GM23338 (cell line): Measurements from ENCODE around the gene TBCE. TPM values are rescaled to one million over a fixed set of nuclear protein-coding genes. Genes with fewer than 3 reads are reported as not detected.

Experiments used
- ATAC-seq: fragments of 200-7000 bp; cut with Tn5 transposase; 3 replicates; pipeline ENCODE4 v1.9.1; 2020
- DNase-seq: peaks from one replicate; pipeline ENCODE4 v3.0.0-alpha.2; 2015; ENCODE audit warnings: low spot score
- H2AFZ ChIP-seq: fragments of 200-600 bp; sonication (generic); 2 replicates; pipeline ENCODE4 v1.8.0; 2016; ENCODE audit warnings: antibody characterized with exemption, mild to moderate bottlenecking, moderate library complexity
- H3F3A ChIP-seq: fragments of 200-600 bp; sonication (generic); replicated peaks from 2 replicates; pipeline ENCODE4 v1.8.0; 2017; ENCODE audit warnings: antibody characterized with exemption, mixed run types, low read depth
- H3K27ac ChIP-seq: fragments of 200-600 bp; sonication (generic); 2 replicates; pipeline ENCODE4 v1.6.1; 2016; ENCODE audit warnings: low read depth
- H3K27me3 ChIP-seq: fragments of 200-600 bp; sonication (generic); 2 replicates; pipeline ENCODE4 v1.8.0; 2016; ENCODE audit warnings: mild to moderate bottlenecking, mixed run types, moderate library complexity; ENCODE audit not compliant: insufficient read depth
- H3K36me3 ChIP-seq: fragments of 200-600 bp; sonication (generic); 2 replicates; pipeline ENCODE4 v1.8.0; 2016; ENCODE audit warnings: mild to moderate bottlenecking; ENCODE audit not compliant: insufficient read depth
- H3K4me1 ChIP-seq: fragments of 200-600 bp; sonication (generic); 2 replicates; pipeline ENCODE4 v1.8.0; 2016; ENCODE audit warnings: mild to moderate bottlenecking, moderate library complexity; ENCODE audit not compliant: insufficient read depth
- H3K4me2 ChIP-seq: fragments of 200-600 bp; sonication (generic); 2 replicates; pipeline ENCODE4 v1.7.1; 2017; ENCODE audit warnings: mixed run types
- H3K4me3 ChIP-seq: fragments of 200-600 bp; sonication (generic); 2 replicates; pipeline ENCODE4 v1.6.1; 2016; ENCODE audit warnings: mixed run types
- H3K79me2 ChIP-seq: fragments of 200-600 bp; sonication (generic); replicated peaks from 2 replicates; pipeline ENCODE4 v1.8.0; 2017; ENCODE audit warnings: mild to moderate bottlenecking; ENCODE audit not compliant: insufficient read depth
- H3K9me2 ChIP-seq: fragments of 200-600 bp; sonication (generic); 2 replicates; pipeline ENCODE4 v1.8.0; 2017; ENCODE audit not compliant: insufficient read depth
- H4K20me1 ChIP-seq: fragments of 200-600 bp; sonication (generic); replicated peaks from 2 replicates; pipeline ENCODE4 v1.8.0; 2017; ENCODE audit warnings: mild to moderate bottlenecking; ENCODE audit not compliant: insufficient read depth
- H3K27ac Mint-ChIP-seq: 2 replicates; pipeline ENCODE4 v1.8.0; 2020; ENCODE audit warnings: inconsistent platforms, mild to moderate bottlenecking, moderate library complexity, mixed read lengths
- H3K27me3 Mint-ChIP-seq: 3 replicates; pipeline ENCODE4 v1.8.0; 2022; ENCODE audit warnings: low read depth, mild to moderate bottlenecking, moderate library complexity, mixed read lengths, inconsistent platforms; ENCODE audit not compliant: insufficient read depth, poor library complexity
- H3K36me3 Mint-ChIP-seq: 3 replicates; pipeline ENCODE4 v1.8.0; 2021; ENCODE audit warnings: low read depth, mild to moderate bottlenecking, inconsistent platforms, moderate library complexity, mixed read lengths
- H3K4me1 Mint-ChIP-seq: 3 replicates; pipeline ENCODE4 v1.8.0; 2020; ENCODE audit warnings: mild to moderate bottlenecking, inconsistent platforms, mixed read lengths
- H3K4me3 Mint-ChIP-seq: 3 replicates; pipeline ENCODE4 v1.8.0; 2021; ENCODE audit warnings: moderate library complexity, mild to moderate bottlenecking, inconsistent platforms, mixed read lengths
- H3K9me3 Mint-ChIP-seq: 3 replicates; pipeline ENCODE4 v1.8.0; 2020; ENCODE audit warnings: moderate library complexity, mild to moderate bottlenecking, inconsistent platforms, mixed read lengths
- CTCF ChIP-seq, 2 experiments: fragments of 200-600 bp in 1 of 2; sonication (generic) in 1 of 2; conservative IDR thresholded peaks; 2 replicates each; pipeline versions ENCODE4 v1.5.1 to v1.6.1; 2016 to 2017; ENCODE audit warnings: antibody characterized with exemption in 2 of 2, low read depth in 2 of 2, mild to moderate bottlenecking in 2 of 2, moderate library complexity in 1 of 2
- ETS1 ChIP-seq: IDR thresholded peaks from 2 replicates; pipeline ENCODE4 v1.6.1; 2016; ENCODE audit warnings: antibody characterized with exemption
- EZH2 ChIP-seq: fragments of 200-600 bp; sonication (generic); IDR thresholded peaks from one replicate; pipeline ENCODE4 v1.8.0; 2017; ENCODE audit warnings: antibody characterized with exemption, mild to moderate bottlenecking, low read depth; ENCODE audit not compliant: unreplicated experiment
- JUNB ChIP-seq: IDR thresholded peaks from one replicate; pipeline ENCODE4 v1.6.1; 2016; ENCODE audit warnings: antibody characterized with exemption; ENCODE audit not compliant: unreplicated experiment
- NANOG ChIP-seq: IDR thresholded peaks from 2 replicates; pipeline ENCODE4 v1.6.1; 2016; ENCODE audit warnings: antibody characterized with exemption, borderline replicate concordance
- POLR2AphosphoS5 ChIP-seq: IDR thresholded peaks from 2 replicates; pipeline ENCODE4 v1.6.1; 2016; ENCODE audit warnings: antibody characterized with exemption, low read depth
- STAT1 ChIP-seq: IDR thresholded peaks from one replicate; pipeline ENCODE4 v1.6.1; 2016; ENCODE audit warnings: antibody characterized with exemption; ENCODE audit not compliant: unreplicated experiment
- ZNF114 ChIP-seq: fragments of 250-450 bp; sonication (Bioruptor Pico); IDR thresholded peaks from 2 replicates; pipeline ENCODE4 v1.5.0; 2020; ENCODE audit warnings: mild to moderate bottlenecking, moderate library complexity
- polyA plus RNA-seq: library from polyadenylated mRNA; unstranded; fragments of >200 nt; fragmentation: Nextera tagmentation; extraction: Ambion mirVana; gene quantifications from 2 replicates; pipeline ENCODE4 v1.2.1, GENCODE V29; 2016
- total RNA-seq: library from RNA; depleted of rRNA; stranded (reverse); fragments of >200 nt; shearing (Covaris generic); gene quantifications from 2 replicates; pipeline ENCODE4 v1.2.3, GENCODE V29; 2014
- TF ChIP-seq, protein P1 (sequence below): IDR thresholded peaks from one replicate; pipeline ENCODE4 v1.6.1; 2018; ENCODE audit warnings: antibody characterized with exemption; ENCODE audit not compliant: unreplicated experiment
- TF ChIP-seq, protein P2 (sequence below): fragments of 250-450 bp; sonication (Bioruptor Pico); IDR thresholded peaks from 2 replicates; pipeline ENCODE4 v1.5.0; 2020; ENCODE audit warnings: mild to moderate bottlenecking, moderate library complexity

Gene TBCE
- total and polyA plus RNA-seq, 2 experiments from 2014 or later: 42.7 to 64.8 TPM

DNA sequence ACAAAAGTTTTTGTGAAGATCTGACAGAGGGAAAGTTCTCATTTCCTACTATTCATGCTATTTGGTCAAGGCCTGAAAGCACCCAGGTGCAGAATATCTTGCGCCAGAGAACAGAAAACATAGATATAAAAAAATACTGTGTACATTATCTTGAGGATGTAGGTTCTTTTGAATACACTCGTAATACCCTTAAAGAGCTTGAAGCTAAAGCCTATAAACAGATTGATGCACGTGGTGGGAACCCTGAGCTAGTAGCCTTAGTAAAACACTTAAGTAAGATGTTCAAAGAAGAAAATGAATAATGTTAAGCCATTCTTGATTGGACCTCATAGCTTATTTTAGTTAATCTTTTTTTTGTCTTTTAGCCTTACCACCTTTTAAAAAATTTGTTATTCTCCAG is 24.8 kb upstream of the TBCE start (continued):
- TF ChIP-seq CTCF (conservative IDR thresholded peaks at IDR 0.05; ENCODE audit: low read depth in 2 of 2): no peak

DNA sequence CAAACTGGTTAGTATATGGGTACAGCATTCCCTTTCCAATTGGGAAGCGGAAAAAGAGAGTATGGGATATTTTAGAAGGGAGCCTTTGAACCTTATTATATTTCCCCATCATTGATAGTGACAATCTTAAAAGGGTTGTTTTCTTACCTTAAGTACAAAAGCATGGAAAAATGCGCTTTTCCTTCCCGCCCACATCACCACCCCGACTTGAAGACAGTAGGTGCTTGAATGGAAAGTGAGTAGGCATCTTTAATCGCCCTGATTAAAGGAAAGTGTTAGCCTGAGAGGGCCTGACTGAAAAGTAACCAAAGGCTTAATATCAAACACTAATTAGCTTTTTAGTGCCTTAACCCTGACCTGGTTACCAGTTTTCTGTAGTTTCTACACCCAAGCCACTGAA is 23.5 kb upstream of the TBCE start:
- Histone ChIP-seq H3K27me3 (no peaks in the 10 kb centered on the region), H3K4me1 (no peaks in the 10 kb centered on the region), H3K4me3 (no peak overlapping the region), H3K79me2 (no peaks in the 10 kb centered on the region), H3K9me2 (no peaks in the 10 kb centered on the region), H3K4me2 (no peak overlapping the region), H2AFZ (no peak overlapping the region), H3K36me3 (no peaks in the 10 kb centered on the region), H3K27ac (no peak overlapping the region), H3F3A (no peaks in the 10 kb centered on the region), H4K20me1 (no peaks in the 10 kb centered on the region; the same call in 1 of the 2 replicates)
- no peak for TF ChIP-seq ETS1
- no peak for TF ChIP-seq STAT1
- TF ChIP-seq ZNF114 (CRISPR knock-in tag): no peak
- no peak for TF ChIP-seq POLR2AphosphoS5
- TF ChIP-seq, protein P1, sequence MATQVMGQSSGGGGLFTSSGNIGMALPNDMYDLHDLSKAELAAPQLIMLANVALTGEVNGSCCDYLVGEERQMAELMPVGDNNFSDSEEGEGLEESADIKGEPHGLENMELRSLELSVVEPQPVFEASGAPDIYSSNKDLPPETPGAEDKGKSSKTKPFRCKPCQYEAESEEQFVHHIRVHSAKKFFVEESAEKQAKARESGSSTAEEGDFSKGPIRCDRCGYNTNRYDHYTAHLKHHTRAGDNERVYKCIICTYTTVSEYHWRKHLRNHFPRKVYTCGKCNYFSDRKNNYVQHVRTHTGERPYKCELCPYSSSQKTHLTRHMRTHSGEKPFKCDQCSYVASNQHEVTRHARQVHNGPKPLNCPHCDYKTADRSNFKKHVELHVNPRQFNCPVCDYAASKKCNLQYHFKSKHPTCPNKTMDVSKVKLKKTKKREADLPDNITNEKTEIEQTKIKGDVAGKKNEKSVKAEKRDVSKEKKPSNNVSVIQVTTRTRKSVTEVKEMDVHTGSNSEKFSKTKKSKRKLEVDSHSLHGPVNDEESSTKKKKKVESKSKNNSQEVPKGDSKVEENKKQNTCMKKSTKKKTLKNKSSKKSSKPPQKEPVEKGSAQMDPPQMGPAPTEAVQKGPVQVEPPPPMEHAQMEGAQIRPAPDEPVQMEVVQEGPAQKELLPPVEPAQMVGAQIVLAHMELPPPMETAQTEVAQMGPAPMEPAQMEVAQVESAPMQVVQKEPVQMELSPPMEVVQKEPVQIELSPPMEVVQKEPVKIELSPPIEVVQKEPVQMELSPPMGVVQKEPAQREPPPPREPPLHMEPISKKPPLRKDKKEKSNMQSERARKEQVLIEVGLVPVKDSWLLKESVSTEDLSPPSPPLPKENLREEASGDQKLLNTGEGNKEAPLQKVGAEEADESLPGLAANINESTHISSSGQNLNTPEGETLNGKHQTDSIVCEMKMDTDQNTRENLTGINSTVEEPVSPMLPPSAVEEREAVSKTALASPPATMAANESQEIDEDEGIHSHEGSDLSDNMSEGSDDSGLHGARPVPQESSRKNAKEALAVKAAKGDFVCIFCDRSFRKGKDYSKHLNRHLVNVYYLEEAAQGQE: no peak
- no peak for TF ChIP-seq NANOG
- no peak for TF ChIP-seq EZH2
- TF ChIP-seq, protein P2, sequence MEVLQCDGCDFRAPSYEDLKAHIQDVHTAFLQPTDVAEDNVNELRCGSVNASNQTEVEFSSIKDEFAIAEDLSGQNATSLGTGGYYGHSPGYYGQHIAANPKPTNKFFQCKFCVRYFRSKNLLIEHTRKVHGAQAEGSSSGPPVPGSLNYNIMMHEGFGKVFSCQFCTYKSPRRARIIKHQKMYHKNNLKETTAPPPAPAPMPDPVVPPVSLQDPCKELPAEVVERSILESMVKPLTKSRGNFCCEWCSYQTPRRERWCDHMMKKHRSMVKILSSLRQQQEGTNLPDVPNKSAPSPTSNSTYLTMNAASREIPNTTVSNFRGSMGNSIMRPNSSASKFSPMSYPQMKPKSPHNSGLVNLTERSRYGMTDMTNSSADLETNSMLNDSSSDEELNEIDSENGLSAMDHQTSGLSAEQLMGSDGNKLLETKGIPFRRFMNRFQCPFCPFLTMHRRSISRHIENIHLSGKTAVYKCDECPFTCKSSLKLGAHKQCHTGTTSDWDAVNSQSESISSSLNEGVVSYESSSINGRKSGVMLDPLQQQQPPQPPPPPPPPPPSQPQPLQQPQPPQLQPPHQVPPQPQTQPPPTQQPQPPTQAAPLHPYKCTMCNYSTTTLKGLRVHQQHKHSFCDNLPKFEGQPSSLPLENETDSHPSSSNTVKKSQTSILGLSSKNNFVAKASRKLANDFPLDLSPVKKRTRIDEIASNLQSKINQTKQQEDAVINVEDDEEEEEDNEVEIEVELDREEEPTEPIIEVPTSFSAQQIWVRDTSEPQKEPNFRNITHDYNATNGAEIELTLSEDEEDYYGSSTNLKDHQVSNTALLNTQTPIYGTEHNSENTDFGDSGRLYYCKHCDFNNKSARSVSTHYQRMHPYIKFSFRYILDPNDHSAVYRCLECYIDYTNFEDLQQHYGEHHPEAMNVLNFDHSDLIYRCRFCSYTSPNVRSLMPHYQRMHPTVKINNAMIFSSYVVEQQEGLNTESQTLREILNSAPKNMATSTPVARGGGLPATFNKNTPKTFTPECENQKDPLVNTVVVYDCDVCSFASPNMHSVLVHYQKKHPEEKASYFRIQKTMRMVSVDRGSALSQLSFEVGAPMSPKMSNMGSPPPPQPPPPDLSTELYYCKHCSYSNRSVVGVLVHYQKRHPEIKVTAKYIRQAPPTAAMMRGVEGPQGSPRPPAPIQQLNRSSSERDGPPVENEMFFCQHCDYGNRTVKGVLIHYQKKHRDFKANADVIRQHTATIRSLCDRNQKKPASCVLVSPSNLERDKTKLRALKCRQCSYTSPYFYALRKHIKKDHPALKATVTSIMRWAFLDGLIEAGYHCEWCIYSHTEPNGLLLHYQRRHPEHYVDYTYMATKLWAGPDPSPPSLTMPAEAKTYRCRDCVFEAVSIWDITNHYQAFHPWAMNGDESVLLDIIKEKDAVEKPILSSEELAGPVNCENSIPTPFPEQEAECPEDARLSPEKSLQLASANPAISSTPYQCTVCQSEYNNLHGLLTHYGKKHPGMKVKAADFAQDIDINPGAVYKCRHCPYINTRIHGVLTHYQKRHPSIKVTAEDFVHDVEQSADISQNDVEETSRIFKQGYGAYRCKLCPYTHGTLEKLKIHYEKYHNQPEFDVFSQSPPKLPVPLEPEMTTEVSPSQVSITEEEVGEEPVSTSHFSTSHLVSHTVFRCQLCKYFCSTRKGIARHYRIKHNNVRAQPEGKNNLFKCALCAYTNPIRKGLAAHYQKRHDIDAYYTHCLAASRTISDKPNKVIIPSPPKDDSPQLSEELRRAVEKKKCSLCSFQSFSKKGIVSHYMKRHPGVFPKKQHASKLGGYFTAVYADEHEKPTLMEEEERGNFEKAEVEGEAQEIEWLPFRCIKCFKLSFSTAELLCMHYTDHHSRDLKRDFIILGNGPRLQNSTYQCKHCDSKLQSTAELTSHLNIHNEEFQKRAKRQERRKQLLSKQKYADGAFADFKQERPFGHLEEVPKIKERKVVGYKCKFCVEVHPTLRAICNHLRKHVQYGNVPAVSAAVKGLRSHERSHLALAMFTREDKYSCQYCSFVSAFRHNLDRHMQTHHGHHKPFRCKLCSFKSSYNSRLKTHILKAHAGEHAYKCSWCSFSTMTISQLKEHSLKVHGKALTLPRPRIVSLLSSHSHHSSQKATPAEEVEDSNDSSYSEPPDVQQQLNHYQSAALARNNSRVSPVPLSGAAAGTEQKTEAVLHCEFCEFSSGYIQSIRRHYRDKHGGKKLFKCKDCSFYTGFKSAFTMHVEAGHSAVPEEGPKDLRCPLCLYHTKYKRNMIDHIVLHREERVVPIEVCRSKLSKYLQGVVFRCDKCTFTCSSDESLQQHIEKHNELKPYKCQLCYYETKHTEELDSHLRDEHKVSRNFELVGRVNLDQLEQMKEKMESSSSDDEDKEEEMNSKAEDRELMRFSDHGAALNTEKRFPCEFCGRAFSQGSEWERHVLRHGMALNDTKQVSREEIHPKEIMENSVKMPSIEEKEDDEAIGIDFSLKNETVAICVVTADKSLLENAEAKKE (CRISPR knock-in tag): no peak
- no peak for TF ChIP-seq JUNB
- TF ChIP-seq CTCF (conservative IDR thresholded peaks at IDR 0.05; ENCODE audit: low read depth in 2 of 2): no peak
- ATAC-seq (no peak), DNase-seq (no peak)
- H3K4me1 Mint-ChIP-seq: no peaks in the 10 kb centered on the region
- H3K4me3 Mint-ChIP-seq: no peak overlapping the region
- H3K27ac Mint-ChIP-seq: no peak overlapping the region; the same call in 1 of the 2 replicates
- peaks cover 2% of the 10 kb centered on the region for H3K27me3 Mint-ChIP-seq
- peaks cover 29% of the 10 kb centered on the region for H3K36me3 Mint-ChIP-seq
- H3K9me3 Mint-ChIP-seq: peaks cover 4% of the 10 kb centered on the region; the same call in 1 of the 3 replicates
